ENCODE data around the gene TAP1. TPM values are rescaled to one million over a fixed set of nuclear protein-coding genes. Genes with fewer than 3 reads are reported as not detected.

The TAP1 gene
- total RNA-seq, 1 donor from 2014 or later, result 28.2 TPM

- peaks cover 12% of the 10 kb centered on the region for H3K36me3 ChIP-seq (ENCODE audit: control insufficient read depth, insufficient read depth, low read length)
- peak; percentile 98 for DNase-seq (ENCODE audit: low read depth)
- H3K4me3 ChIP-seq (ENCODE audit: low read depth, low read length), result peak within 1 kb of the TSS; percentile 67
- peak; percentile 5 for TF ChIP-seq CTCF (IDR thresholded peaks at IDR 0.05; ENCODE audit: insufficient read depth, low read length, severe bottlenecking)
- H3K27me3 ChIP-seq (ENCODE audit: control insufficient read depth, insufficient read depth, low read length), result no peaks in the 10 kb centered on the region
- peak; percentile 36 for FAIRE-seq
Measured at GRCh38 chr6:32843979-32844838, 9.3 kb downstream of the TAP1 start, which contains the start of gene PSMB8. Gene PSMB8, minus strand, starts transcription at chr6:32844047. Its CDS starts 51 bp downstream, at chr6:32843996.

- no peaks in the 10 kb centered on the region for H3K27me3 ChIP-seq (ENCODE audit: control insufficient read depth, insufficient read depth, low read length)
- FAIRE-seq (no peak), DNase-seq (ENCODE audit: low read depth) (no peak)
- peak overlapping the region; percentile 67 for H3K4me3 ChIP-seq (ENCODE audit: low read depth, low read length)
- peaks cover 10% of the 10 kb centered on the region for H3K36me3 ChIP-seq (ENCODE audit: control insufficient read depth, insufficient read depth, low read length)
- TF ChIP-seq CTCF (IDR thresholded peaks at IDR 0.05; ENCODE audit: insufficient read depth, low read length, severe bottlenecking), result no peak
Measured at GRCh38 chr6:32843331-32843978, 10.0 kb downstream of the TAP1 start.

GRCh38 chr6:32842690-32843089 lies 10.8 kb downstream of the TAP1 start:
- no peaks in the 10 kb centered on the region for H3K27me3 ChIP-seq (ENCODE audit: control insufficient read depth, insufficient read depth, low read length)
- TF ChIP-seq CTCF (IDR thresholded peaks at IDR 0.05; ENCODE audit: insufficient read depth, low read length, severe bottlenecking), result no peak
- FAIRE-seq (no peak), DNase-seq (ENCODE audit: low read depth) (no peak)
- H3K4me3 ChIP-seq (ENCODE audit: low read depth, low read length), result no peak overlapping the region
- peaks cover 7% of the 10 kb centered on the region for H3K36me3 ChIP-seq (ENCODE audit: control insufficient read depth, insufficient read depth, low read length)

DNA sequence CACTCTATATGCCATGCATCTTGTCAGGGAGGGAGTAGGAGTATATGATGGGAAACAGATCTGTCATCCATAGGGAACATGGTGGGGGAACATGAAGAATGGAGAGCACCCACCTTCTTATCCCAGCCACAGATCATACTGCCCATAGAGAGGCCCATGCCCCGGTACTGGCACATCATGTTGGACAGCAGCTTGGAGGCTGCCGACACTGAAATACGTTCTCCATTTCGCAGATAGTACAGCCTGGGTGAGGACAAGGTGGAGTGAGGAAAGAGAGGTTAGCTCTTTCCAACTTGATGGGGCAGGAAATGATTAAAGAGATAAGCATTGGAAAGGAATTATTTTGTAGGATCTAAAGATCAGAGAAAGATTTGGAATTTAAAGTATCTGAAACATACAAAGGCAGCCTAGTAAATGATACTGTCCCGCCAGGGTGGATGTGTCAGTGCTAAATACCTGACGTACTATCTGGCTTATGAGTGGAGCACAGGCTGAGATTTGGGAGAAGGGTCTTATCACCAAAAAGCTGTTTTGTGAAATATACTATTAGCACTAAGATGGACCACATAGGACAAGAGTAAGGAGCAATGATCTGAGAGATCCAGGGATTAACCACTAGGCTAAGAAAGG lies 11.4 kb downstream of the TAP1 start:
- FAIRE-seq (no peak), DNase-seq (ENCODE audit: low read depth) (no peak)
- Histone ChIP-seq H3K27me3 (ENCODE audit: control insufficient read depth, insufficient read depth, low read length) (no peaks in the 10 kb centered on the region), H3K36me3 (ENCODE audit: control insufficient read depth, insufficient read depth, low read length) (peaks cover 7% of the 10 kb centered on the region), H3K4me3 (ENCODE audit: low read depth, low read length) (no peak overlapping the region)
- no peak for TF ChIP-seq CTCF (IDR thresholded peaks at IDR 0.05; ENCODE audit: insufficient read depth, low read length, severe bottlenecking)

GRCh38 chr6:32840604-32841246 lies 12.8 kb downstream of the TAP1 start:
- FAIRE-seq (no peak), DNase-seq (ENCODE audit: low read depth) (no peak)
- no peak for TF ChIP-seq CTCF (IDR thresholded peaks at IDR 0.05; ENCODE audit: insufficient read depth, low read length, severe bottlenecking)
- Histone ChIP-seq H3K27me3 (ENCODE audit: control insufficient read depth, insufficient read depth, low read length) (no peaks in the 10 kb centered on the region), H3K4me3 (ENCODE audit: low read depth, low read length) (no peak overlapping the region), H3K36me3 (ENCODE audit: control insufficient read depth, insufficient read depth, low read length) (peaks cover 5% of the 10 kb centered on the region)
